NCI-H1417 treated with DMSO at 0.1 percent for 48 hours (cell line): ENCODE measurements around the gene SSPN.
"Not testable (repeated sequence)": the region's sequence is repeated elsewhere in the genome, so short reads cannot be mapped to it uniquely, and the experiment has no call there.

Experiments used
- DNase-seq: peaks from one replicate; lab custom pipeline; 2025; lab: John Stamatoyannopoulos, UW

Gene SSPN

GRCh38 chr12:26229910-26230309, 34.5 kb downstream of the SSPN start:
- no peak for DNase-seq

DNA sequence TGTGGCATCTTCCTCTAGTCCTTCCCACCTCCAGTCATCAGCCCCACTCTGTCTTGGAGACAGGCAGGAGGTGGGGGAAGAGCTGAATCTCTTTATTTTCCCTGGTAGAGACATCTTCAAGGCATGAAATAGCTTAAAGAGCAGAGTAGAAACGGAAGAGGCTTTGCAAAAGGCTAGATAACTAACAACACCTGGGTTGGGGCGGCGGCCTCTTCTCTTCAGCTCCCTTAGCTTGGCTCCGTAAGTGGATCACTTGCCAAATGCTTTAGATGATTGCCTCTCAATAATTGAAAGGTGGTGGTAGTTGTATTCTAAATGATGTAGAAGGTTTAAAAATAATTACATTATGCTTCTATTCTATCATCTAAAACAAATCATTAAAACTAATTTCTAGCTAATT, 36.1 kb downstream of the SSPN start:
- no peak for DNase-seq

GRCh38 chr12:26231921-26232320, 36.5 kb downstream of the SSPN start:
- no peak for DNase-seq

GRCh38 chr12:26233631-26234030, 38.3 kb downstream of the SSPN start:
- no peak for DNase-seq

DNA sequence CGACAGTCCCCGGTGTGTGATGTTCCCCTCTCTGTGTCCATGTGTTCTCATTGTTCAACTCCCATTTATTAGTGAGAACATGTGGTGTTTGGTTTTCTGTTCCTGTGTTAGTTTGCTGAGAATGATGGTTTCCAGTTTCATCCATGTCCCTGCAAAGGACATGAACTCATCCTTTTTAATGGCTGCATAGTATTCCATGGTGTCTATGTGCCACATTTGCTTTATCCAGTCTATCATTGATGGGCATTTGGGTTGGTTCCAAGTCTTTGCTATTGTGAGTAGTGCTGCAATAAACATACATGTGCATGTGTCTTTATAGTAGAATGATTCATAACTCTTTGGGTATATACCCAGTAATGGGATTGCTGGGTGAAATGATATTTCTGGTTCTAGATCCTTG, 40.1 kb downstream of the SSPN start:
- not testable (repeated sequence) for DNase-seq

DNA sequence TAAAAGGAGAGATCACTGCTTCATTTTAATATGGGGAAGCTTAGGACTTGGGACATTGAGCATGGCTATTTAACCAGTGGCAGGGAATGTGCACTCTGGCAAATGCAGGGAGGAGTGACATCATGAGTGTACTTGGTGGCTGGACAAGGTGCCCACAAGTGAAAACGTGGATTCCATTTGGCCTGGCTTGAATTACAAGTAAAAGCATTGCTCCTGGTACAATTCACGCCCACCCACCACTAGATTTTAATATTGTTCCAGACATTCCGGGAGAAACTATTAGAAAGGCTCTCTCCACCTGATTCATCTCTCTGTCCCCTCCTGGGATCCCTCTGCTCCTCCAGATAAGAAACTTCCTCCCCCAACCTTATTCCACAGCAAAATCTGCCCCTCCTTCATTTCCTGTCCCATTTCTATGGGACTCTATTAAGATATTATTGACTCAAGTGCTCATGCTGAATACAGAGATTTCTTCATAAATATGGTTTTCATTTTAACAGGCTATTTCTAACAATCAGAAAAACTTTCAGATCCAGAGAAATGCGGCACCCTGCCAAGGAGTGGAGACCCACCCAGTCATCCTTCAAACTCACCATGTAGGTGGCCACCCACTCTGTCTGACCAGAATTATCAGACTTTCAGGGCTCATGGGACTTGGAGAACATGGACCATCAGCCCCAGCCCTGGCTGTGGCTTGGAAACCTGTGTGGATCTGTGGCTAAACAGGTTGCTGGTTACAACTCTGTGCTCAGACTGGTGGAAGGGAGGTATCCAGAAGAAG, 43.2 kb downstream of the SSPN start:
- no peak for DNase-seq

GRCh38 chr12:26239122-26239851, 43.9 kb downstream of the SSPN start:
- DNase-seq: no peak

DNA sequence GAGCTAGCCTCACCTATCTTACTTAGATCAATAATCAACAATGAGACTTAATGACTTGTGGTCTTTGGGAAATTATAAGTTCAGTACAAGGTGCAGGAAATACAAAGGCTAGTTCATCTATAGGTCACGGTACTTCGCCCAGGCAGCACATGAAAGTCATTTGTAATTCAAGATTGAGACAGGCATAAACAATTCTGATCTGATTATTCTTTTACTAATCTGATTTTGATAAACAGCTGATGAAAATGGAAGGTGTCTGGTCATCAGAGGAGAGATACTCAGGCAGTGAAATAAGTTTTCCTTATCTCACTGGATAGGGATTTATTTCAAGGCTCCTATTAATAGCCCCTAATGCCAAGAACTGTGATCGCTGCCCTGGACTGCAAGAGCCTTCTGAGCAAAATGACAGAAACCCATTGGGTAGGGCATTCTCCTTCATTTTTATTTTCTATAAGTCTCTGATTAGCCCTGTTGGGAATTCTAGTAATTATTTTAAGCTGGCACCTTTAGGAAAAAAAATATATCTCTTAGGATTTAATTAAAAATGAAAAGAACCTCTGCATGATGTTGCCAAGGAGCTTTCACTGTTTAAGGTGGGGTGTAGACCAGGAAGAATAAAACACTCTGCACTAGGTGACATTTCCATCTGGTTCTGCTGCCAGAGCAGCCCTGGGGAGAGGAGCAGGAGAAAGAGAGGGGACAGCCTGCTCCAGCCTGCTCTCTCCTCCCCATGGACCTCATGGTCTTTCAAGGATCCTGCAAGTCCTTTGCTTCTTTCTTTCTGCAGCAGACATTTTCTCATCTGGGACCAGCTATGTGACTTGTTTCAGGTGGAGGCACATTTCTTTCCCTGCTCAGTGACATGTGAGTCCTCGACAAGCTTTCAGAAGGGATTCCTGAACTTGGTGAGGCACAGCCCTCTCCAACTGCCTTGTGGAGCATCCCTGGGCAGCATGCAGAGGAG, 44.8 kb downstream of the SSPN start:
- no peak for DNase-seq

DNA sequence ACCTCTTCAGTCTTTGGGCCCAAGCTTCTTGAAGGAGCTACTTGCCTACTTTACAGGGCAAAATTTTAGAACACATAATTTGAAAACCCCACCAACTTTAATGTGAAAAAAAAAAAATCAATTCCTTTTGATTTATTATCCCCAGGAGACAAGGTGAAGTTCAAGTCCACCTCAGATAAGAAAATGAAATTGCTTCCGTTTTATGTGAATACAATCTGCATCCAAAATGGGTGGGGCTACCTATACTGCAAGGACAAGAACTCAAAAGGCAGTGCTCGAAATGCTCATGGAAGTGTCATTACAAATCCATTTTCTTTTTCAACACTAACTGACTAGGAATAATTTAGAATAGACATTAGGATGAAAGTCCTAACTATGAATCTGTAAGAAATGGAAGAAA, 45.7 kb downstream of the SSPN start:
- no peak for DNase-seq

DNA sequence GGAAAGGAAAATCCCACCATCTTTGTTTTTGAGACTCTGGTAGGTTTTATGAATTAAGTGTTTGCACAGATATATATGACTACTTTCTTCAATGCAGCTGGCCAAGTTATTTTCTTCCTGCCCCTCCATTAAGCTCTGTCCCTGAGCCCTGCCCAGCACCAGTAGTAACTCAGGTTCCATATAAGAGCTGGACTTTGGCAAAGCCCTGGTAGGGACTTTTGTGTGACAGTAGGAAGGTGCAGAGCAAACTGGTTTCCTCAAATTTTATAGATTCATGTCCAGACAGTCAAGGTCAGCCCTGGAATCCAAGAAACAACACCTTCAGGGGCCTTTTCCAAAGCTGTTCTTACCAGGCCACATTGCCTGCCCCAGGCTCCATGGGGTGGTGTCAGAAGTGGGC, 47.3 kb downstream of the SSPN start:
- no peak for DNase-seq

DNA sequence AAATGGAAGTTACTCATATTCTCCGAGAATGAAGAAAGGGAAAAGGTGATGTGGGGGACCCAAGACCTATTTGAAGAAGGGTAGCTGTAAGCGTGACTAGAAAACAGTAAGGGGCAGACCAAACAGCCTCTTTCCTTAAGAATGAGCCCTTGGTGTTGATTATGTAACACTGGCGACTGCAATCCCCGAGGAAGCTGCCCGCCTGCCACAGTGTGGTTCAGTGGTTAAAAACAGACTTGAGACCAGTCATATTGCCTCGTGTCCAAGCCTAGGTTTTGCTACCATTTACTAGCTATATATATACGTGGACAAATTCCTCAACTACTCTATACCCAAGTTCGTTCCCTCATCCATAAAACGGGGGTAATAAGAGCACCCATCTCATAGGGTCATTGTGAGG, 49.1 kb downstream of the SSPN start:
- DNase-seq: no peak

DNA sequence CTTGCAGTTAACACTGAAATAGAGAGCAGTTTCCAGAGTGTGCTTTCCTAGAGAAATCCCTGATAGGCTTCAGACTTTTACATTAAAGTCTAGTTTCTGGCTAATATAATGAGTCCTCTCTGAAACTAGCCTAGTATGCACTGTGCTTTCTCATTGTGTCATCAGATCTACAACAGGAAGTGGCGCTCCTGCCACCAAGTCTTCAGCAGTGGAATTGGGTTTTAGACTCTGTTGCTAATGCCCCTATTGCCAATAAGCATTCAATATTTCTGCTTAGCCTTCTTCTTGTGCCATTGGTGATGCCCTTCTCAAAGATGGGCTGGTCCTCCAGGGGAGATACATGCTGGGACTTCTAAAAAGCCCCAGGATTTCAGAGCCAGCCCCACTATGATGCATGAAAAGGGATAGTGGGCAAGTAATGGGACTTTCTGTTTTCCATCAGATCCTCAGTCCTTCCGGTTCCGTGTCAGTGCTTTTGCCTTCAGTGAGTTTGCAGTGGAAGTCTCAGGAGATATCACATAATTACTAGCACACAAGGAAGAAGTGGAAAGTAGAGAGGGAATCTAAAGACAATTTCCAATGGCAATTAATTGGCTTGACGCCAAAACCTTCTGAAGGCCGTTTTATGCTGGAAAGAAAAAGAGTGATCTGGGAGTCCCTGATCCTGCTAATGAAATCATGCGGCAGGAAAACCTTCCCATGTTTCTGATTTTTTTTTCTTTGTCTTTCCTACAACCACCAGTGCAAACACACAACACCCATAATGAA, 50.0 kb downstream of the SSPN start:
- DNase-seq: no peak

DNA sequence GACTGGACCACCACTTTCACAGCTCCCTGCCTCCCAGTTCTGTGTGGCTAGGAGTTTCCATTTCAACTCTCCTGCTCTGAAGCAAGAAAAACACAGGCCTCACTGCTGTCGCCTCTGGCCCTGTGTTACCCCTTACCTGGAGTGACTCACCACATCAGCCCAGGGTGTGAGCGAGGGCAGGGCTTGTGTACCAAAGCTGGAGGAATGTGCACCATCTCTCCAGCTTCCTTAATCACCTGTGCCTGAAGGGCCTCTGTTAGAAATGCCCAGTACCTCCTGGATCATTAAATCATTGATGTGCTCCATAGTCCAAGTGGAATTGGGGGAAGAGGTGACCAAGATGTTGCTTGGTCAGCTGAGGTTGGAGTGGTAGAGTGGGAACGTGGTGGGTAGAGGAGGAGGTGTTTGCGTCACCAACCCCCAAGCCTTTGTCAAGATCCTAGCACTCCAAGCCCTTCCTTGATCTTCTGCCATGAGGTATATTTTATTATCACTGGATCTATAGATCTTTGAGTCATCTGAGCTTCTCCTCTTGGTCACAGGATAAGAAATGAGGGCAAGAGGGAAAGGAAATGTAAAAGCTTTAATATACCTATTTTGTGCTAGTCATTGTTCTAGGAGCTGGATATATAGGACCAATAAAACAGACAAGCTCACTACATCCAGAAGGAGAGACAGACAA, 51.3 kb downstream of the SSPN start:
- no peak for DNase-seq

DNA sequence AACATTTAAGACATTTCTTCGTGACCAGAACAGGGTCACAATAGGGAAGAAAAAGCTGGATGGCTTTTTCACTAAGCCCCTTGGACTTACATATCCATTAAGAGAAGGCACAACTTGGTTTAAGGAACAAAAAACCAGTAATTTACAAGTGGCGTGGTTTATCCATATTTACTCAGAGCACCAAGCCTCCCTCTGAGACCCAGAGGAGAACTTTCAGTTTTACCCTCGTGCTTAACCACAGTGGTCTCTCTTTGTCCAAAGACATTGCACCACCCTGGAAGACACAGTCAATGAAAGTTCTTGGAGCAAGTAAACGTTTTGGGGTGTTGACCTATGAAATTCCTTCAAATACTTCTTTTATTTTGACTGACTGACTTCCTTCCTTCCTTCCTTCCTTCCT, 52.5 kb downstream of the SSPN start:
- no peak for DNase-seq

GRCh38 chr12:26250801-26251200, 55.4 kb downstream of the SSPN start:
- no peak for DNase-seq

DNA sequence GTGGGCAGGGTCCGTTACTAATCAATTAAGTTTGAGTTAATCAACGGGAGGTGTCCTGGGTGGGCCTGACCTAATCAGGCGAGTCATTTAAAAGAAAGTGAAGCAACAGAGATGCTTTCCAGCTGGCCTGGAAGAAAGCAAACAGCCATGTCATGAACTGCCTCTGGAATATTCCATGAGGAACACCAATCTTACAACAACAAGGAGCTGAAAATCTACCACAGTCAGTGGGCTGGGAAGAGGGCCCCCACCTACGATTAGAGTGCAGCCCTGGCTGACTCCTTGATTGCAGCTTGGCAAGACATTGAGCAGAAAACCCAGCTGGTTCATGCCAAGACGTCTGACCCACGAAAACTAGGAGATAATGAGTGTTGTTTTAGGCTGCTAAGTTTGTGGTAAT, 56.2 kb downstream of the SSPN start:
- DNase-seq: no peak

DNA sequence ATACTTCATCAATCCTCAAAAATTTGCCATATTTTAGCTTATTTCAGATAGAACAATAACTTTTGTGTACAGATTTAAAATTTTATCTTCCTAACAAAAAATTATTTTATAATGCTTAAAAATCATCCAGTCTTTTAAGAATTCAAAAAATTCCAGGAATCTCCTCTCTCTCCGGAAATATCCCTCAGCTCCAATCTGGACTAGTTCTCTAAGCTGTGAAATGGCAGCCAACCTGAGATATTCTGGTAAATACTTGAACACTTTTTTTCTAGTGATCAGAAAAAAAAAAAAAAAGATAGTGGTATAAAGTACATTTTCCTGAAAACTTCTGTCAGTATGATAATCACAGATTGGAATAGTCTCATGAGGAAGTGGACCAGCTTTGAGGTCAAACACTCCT, 57.6 kb downstream of the SSPN start:
- no peak for DNase-seq

- no peak for DNase-seq
Measured at GRCh38 chr12:26255893-26256645, 60.7 kb downstream of the SSPN start.

DNA sequence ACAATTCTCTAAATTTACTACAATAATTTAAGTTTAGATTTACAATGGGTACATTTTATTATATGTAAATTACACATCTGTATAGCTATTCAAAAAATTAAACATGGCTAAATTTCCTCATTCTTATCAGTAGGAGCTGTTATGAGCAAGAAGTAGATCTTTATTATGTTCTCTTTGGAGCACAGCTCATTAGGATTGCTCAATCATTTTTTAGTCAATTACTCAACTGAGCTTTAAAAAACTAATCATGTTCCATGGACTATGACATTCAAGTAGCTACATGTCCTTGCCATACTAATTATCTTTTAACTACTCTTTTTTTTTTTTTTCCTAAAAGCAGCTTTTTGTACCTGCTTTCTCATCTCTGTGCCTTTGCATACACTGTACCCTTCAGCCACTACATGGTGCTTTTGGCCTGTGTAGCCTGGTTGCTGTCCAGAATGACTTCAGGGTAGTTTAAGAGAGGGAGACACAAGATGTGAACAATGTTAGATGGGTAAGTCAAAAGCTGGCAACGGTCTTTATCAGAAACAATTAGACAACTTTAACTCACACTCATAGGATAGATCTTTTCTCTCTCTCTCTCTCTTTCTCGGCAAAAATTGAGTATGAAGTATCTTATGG, 69.0 kb downstream of the SSPN start:
- no peak for DNase-seq

- no peak for DNase-seq
Measured at GRCh38 chr12:26265606-26266005, 70.2 kb downstream of the SSPN start.
